ENCODE results near the gene SHROOM2. TPM values are rescaled to one million over a fixed set of nuclear protein-coding genes. Genes with fewer than 3 reads are reported as not detected.

Gene SHROOM2
- total and polyA plus RNA-seq, 10 donors: 0.21 to 3.7 (median 1.6) TPM

DNA sequence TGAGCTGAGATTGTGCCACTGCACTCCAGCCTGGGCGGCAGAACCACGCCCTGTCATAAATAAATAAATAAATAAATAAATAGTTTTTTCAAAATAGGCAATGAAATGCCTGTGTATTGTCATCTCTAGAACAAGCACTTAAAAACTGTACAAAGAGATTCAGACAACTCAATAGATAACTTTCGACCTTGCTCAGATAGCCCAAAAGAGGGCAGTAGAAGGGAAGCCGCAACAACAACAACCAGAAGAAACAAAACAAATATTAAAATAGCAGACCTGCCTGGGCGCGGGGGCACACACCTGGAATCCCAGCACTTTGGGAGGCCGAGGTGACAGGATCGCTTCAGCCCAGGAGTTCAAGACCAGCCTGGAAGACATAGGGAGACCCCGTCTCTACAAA is 171.5 kb downstream of the SHROOM2 start:
- TF ChIP-seq POLR2A (IDR thresholded peaks at IDR 0.05) (no peak), POLR2AphosphoS5 (IDR thresholded peaks at IDR 0.05) (no peak)
- TF ChIP-seq, protein P1, sequence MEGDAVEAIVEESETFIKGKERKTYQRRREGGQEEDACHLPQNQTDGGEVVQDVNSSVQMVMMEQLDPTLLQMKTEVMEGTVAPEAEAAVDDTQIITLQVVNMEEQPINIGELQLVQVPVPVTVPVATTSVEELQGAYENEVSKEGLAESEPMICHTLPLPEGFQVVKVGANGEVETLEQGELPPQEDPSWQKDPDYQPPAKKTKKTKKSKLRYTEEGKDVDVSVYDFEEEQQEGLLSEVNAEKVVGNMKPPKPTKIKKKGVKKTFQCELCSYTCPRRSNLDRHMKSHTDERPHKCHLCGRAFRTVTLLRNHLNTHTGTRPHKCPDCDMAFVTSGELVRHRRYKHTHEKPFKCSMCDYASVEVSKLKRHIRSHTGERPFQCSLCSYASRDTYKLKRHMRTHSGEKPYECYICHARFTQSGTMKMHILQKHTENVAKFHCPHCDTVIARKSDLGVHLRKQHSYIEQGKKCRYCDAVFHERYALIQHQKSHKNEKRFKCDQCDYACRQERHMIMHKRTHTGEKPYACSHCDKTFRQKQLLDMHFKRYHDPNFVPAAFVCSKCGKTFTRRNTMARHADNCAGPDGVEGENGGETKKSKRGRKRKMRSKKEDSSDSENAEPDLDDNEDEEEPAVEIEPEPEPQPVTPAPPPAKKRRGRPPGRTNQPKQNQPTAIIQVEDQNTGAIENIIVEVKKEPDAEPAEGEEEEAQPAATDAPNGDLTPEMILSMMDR (IDR thresholded peaks at IDR 0.05 in 8 of 11, conservative IDR thresholded peaks at IDR 0.05 in 3 of 11): no peak
- WGBS, 5 donors: 75 to 82% (median 79%) methylated on average over 9 of the region's 9 CpGs
- peaks cover 0 to 6% (median 0%) of the 10 kb centered on the region in 6 donors for H3K4me1 ChIP-seq
- no peaks in the 10 kb centered on the region for H3K36me3 ChIP-seq
- H3K27me3 ChIP-seq (replicated peaks in 1 of 7): peaks cover 0 to 14% (median 0%) of the 10 kb centered on the region in 7 donors
- intact Hi-C loops (cut with DNase I; ENCODE audit: low total_unique reads): no loop called here
- H3K4me3 ChIP-seq: no peak overlapping the region
- peaks cover 0 to 24% (median 11%) of the 10 kb centered on the region in 8 donors for H3K9me3 ChIP-seq
- H3K27ac ChIP-seq: no peak overlapping the region
- DNase-seq: peak; percentile 8

DNA sequence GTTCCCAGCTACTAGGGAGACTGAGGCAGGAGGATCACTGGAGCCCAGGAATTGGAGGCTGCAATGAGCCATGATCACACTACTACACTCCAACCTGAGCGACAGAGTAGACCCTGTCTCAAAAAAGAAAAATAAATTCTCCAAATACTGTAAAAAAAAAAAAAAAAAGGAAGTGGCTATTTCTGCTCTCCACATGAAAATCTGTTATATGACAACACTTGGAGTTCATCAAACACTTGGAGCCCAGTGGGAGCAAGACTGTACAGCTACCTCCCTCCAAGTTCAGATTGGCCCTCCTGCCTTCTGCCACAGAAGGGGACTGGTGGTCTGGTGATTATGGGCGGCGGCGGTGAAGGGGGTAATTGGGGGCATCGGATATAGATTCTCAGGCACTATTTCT is 172.0 kb downstream of the SHROOM2 start:
- peaks cover 0 to 14% (median 0%) of the 10 kb centered on the region in 7 donors for H3K27me3 ChIP-seq (replicated peaks in 1 of 7)
- WGBS, 5 donors: 54 to 86% (median 80%) methylated on average over 5 of the region's 5 CpGs
- no peak overlapping the region for H3K27ac ChIP-seq
- no peaks in the 10 kb centered on the region for H3K36me3 ChIP-seq
- intact Hi-C loops (cut with DNase I; ENCODE audit: low total_unique reads): no loop called here
- DNase-seq: no peak
- peaks cover 0 to 6% (median 0%) of the 10 kb centered on the region in 6 donors for H3K4me1 ChIP-seq
- TF ChIP-seq POLR2A (IDR thresholded peaks at IDR 0.05) (no peak), POLR2AphosphoS5 (IDR thresholded peaks at IDR 0.05) (no peak)
- TF ChIP-seq, protein P1 (IDR thresholded peaks at IDR 0.05 in 8 of 11, conservative IDR thresholded peaks at IDR 0.05 in 3 of 11): no peak
- H3K9me3 ChIP-seq: peaks cover 0 to 19% (median 7%) of the 10 kb centered on the region in 8 donors
- H3K4me3 ChIP-seq: no peak overlapping the region

DNA sequence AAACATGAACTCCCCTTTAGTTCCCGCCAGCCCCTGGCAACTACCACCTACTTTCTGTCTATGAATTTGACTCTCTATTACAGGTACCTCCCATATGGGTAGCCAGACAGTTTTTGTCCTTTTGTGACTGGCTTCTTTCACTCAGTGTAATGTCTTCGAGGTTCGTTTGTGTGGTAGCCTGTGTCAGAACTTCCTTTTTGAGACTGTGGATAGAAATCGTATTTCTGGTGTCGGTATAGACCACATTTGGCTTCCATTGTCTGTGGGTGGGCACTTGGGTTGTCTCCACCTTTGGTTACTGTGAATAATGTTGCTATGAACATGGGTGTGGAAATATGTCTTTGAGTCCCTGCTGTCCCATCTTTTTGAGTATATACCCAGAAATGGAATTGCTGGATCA is 175.5 kb downstream of the SHROOM2 start:
- Histone ChIP-seq H3K9me3 (no peaks in the 10 kb centered on the region), H3K27ac (no peak overlapping the region), H3K27me3 (replicated peaks in 1 of 7) (peaks cover 0 to 14% (median 0%) of the 10 kb centered on the region in 7 donors), H3K4me1 (peaks cover 0 to 6% (median 0%) of the 10 kb centered on the region in 6 donors), H3K36me3 (no peaks in the 10 kb centered on the region), H3K4me3 (no peak overlapping the region)
- DNase-seq: no peak
- intact Hi-C loops (cut with DNase I; ENCODE audit: low total_unique reads): no loop called here
- WGBS, 5 donors: 52 to 77% (median 70%) methylated on average over 5 of the region's 5 CpGs
- TF ChIP-seq POLR2A (IDR thresholded peaks at IDR 0.05): no peak
- TF ChIP-seq, protein P1 (IDR thresholded peaks at IDR 0.05 in 8 of 11, conservative IDR thresholded peaks at IDR 0.05 in 3 of 11): no peak
- no peak for TF ChIP-seq POLR2AphosphoS5 (IDR thresholded peaks at IDR 0.05)

DNA sequence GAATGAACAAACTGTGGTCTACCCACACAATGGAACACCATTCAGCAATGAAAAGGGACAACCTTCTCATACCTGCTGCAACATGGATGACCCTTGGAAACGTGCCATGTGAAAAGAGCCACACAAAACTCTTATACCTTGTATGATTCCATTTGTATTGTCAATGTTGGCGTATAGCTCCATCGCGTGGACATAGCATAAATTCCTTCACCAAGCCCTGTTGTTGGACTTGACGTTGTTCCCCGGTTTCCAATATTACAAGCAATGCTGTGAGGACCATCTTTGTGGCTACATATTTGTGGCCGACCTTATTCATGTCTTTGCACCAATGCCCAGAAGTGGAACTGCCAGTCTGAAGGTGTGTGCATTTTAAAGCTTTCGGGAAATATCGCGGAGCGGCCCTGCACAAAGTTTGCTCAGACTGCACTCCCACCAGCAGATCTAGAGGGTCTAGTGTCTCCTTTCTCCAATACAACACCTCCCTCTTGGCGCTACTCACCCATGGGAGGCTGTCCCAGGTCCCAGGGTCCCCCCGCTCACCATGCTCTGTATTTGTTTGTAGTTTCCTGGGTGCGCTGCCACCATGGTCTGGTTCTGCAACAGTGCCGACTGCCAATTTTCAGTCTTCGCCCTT is 180.7 kb downstream of the SHROOM2 start, which contains the start of gene CLDN34:
Gene CLDN34 (plus strand): TSS at position 584 of the 634 bp plus-strand sequence. CDS start 0 bp downstream, at position 584.
- WGBS, 5 donors: 89 to 97% (median 93%) methylated on average over 12 to 16 of the region's 16 CpGs
- H3K27ac ChIP-seq: no peak within 1 kb of the TSS
- no peaks in the 10 kb centered on the region for H3K9me3 ChIP-seq
- no peaks in the 10 kb centered on the region for H3K4me1 ChIP-seq
- no peak for TF ChIP-seq POLR2AphosphoS5 (IDR thresholded peaks at IDR 0.05)
- TF ChIP-seq, protein P1 (IDR thresholded peaks at IDR 0.05 in 8 of 11, conservative IDR thresholded peaks at IDR 0.05 in 3 of 11): no peak
- no peak for TF ChIP-seq POLR2A (IDR thresholded peaks at IDR 0.05)
- no peak within 1 kb of the TSS for H3K4me3 ChIP-seq
- H3K27me3 ChIP-seq (replicated peaks in 1 of 7): no peaks in the 10 kb centered on the region
- DNase-seq: no peak
- intact Hi-C loops (cut with DNase I; ENCODE audit: low total_unique reads): no loop called here
- H3K36me3 ChIP-seq: no peaks in the 10 kb centered on the region
